ENCODE measurements around the gene BOLL. TPM values are rescaled to one million over a fixed set of nuclear protein-coding genes. Genes with fewer than 3 reads are reported as not detected.
"Not testable (repeated sequence)": the region's sequence is repeated elsewhere in the genome, so short reads cannot be mapped to it uniquely, and the experiment has no call there.

BOLL gene
- total RNA-seq, 1 donor from 2014 or later = not detected

GRCh38 chr2:197695206-197695605, 89.9 kb downstream of the BOLL start:
- not testable (repeated sequence) for H3K4me3 Mint-ChIP-seq; H3K4me1 Mint-ChIP-seq (ENCODE audit: unreplicated experiment); DNase-seq (ENCODE audit: extremely low spot score, unreplicated experiment); H3K27ac Mint-ChIP-seq; H3K27me3 Mint-ChIP-seq; H3K36me3 Mint-ChIP-seq
- peaks cover 10% of the 10 kb centered on the region for H3K9me3 Mint-ChIP-seq

- Mint-ChIP-seq H3K4me3 (no peak overlapping the region), H3K9me3 (no peaks in the 10 kb centered on the region), H3K36me3 (peaks cover 3% of the 10 kb centered on the region), H3K27ac (no peak overlapping the region), H3K27me3 (peaks cover 4% of the 10 kb centered on the region), H3K4me1 (ENCODE audit: unreplicated experiment) (peaks cover 5% of the 10 kb centered on the region)
- DNase-seq (ENCODE audit: extremely low spot score, unreplicated experiment) = no peak
- no peak for TF ChIP-seq CTCF (conservative IDR thresholded peaks at IDR 0.05)
Measured at GRCh38 chr2:197677483-197677882, 107.6 kb downstream of the BOLL start.

GRCh38 chr2:197677056-197677455, 108.1 kb downstream of the BOLL start:
- peaks cover 5% of the 10 kb centered on the region for H3K4me1 Mint-ChIP-seq (ENCODE audit: unreplicated experiment)
- H3K36me3 Mint-ChIP-seq = peaks cover 4% of the 10 kb centered on the region
- TF ChIP-seq CTCF (conservative IDR thresholded peaks at IDR 0.05) = no peak
- H3K27ac Mint-ChIP-seq = no peak overlapping the region
- no peak overlapping the region for H3K4me3 Mint-ChIP-seq
- H3K27me3 Mint-ChIP-seq = peaks cover 4% of the 10 kb centered on the region
- no peak for DNase-seq (ENCODE audit: extremely low spot score, unreplicated experiment)
- no peaks in the 10 kb centered on the region for H3K9me3 Mint-ChIP-seq

Other genes with a start within 250 kb of the BOLL start
- gene RFTN2, start 109.7 kb downstream of the BOLL start, total RNA-seq (ENCODE audit: low replicate concordance) = 0.07 and 14.9 TPM in 2 replicates
- 10.3 and 10.4 TPM in 2 replicates for gene MARS2, start 80.0 kb downstream of the BOLL start, total RNA-seq (ENCODE audit: low replicate concordance)
- gene PLCL1, start 19.3 kb upstream of the BOLL start, total RNA-seq (ENCODE audit: low replicate concordance) = 2.0 and 4.4 TPM in 2 replicates

Measured in type B pancreatic cell (in vitro differentiated cells).